Astrocyte (in vitro differentiated cells and primary cell): Measurements from ENCODE around the gene STUB1. TPM values are rescaled to one million over a fixed set of nuclear protein-coding genes. Genes with fewer than 3 reads are reported as not detected.

ENCODE experiments used
- DNase-seq: peaks from one replicate; pipeline ENCODE4 v3.0.0-alpha.2; 2010; ENCODE audit warnings: low read depth
- FAIRE-seq: peaks from 2 replicates; lab custom pipeline; 2011; peaks lifted over from hg19 to GRCh38; lab: Jason Lieb, UNC
- H2AFZ ChIP-seq: 2 replicates; pipeline ENCODE4 v1.6.0; 2012; ENCODE audit warnings: low read depth, low read length, inconsistent platforms
- H3K27ac ChIP-seq: 2 replicates; pipeline ENCODE4 v1.5.1; 2011; ENCODE audit warnings: low read depth, low read length, inconsistent platforms
- H3K27me3 ChIP-seq: 2 replicates; pipeline ENCODE4 v1.6.0; 2011; ENCODE audit warnings: low read length, inconsistent platforms; ENCODE audit not compliant: insufficient read depth
- H3K36me3 ChIP-seq: 2 replicates; pipeline ENCODE4 v1.5.1; 2011; ENCODE audit warnings: low read length, inconsistent platforms; ENCODE audit not compliant: insufficient read depth
- H3K4me1 ChIP-seq: 2 replicates; pipeline ENCODE4 v1.5.1; 2011; ENCODE audit warnings: low read length, inconsistent platforms; ENCODE audit not compliant: insufficient read depth
- H3K4me2 ChIP-seq: 2 replicates; pipeline ENCODE4 v1.6.0; 2012; ENCODE audit warnings: low read length, inconsistent platforms
- H3K4me3 ChIP-seq: 2 replicates; pipeline ENCODE4 v1.5.1; 2011; ENCODE audit warnings: low read depth, mild to moderate bottlenecking, low read length, inconsistent platforms; ENCODE audit not compliant: insufficient read depth
- H3K79me2 ChIP-seq: 2 replicates; pipeline ENCODE4 v1.6.0; 2012; ENCODE audit warnings: mild to moderate bottlenecking, low read length, inconsistent platforms; ENCODE audit not compliant: insufficient read depth
- H3K9ac ChIP-seq: 2 replicates; pipeline ENCODE4 v1.6.0; 2012; ENCODE audit warnings: mild to moderate bottlenecking, low read length, inconsistent platforms
- H3K9me3 ChIP-seq: 2 replicates; pipeline ENCODE4 v1.5.1; 2012; ENCODE audit warnings: low read depth, mild to moderate bottlenecking, low read length, inconsistent platforms; ENCODE audit not compliant: insufficient read depth
- H4K20me1 ChIP-seq: 2 replicates; pipeline ENCODE4 v1.6.0; 2012; ENCODE audit warnings: low read length, inconsistent platforms; ENCODE audit not compliant: insufficient read depth
- H3K27ac Mint-ChIP-seq: one replicate; pipeline ENCODE4 v1.8.0; 2021; ENCODE audit warnings: mild to moderate bottlenecking, mixed read lengths; ENCODE audit not compliant: unreplicated experiment
- H3K27me3 Mint-ChIP-seq: one replicate; pipeline ENCODE4 v1.8.0; 2021; ENCODE audit warnings: low read depth, mixed read lengths; ENCODE audit not compliant: unreplicated experiment
- H3K36me3 Mint-ChIP-seq: one replicate; pipeline ENCODE4 v1.8.0; 2021; ENCODE audit warnings: low read depth, mixed read lengths; ENCODE audit not compliant: unreplicated experiment
- H3K4me1 Mint-ChIP-seq: one replicate; pipeline ENCODE4 v1.8.0; 2021; ENCODE audit warnings: low read depth, mixed read lengths; ENCODE audit not compliant: unreplicated experiment
- H3K4me3 Mint-ChIP-seq: one replicate; pipeline ENCODE4 v1.8.0; 2021; ENCODE audit warnings: mild to moderate bottlenecking, moderate library complexity, mixed read lengths; ENCODE audit not compliant: unreplicated experiment
- H3K9me3 Mint-ChIP-seq: one replicate; pipeline ENCODE4 v1.8.0; 2021; ENCODE audit warnings: mild to moderate bottlenecking, mixed read lengths; ENCODE audit not compliant: unreplicated experiment
- EZH2 ChIP-seq: IDR thresholded peaks from 2 replicates; pipeline ENCODE4 v1.6.1; 2012; ENCODE audit warnings: mild to moderate bottlenecking, low read length, inconsistent platforms; ENCODE audit not compliant: insufficient read depth
- total RNA-seq: library from RNA; stranded (reverse); gene quantifications from 2 replicates; pipeline ENCODE4 v1.2.1, GENCODE V29; 2021
- TF ChIP-seq, protein P1 (sequence below): IDR thresholded peaks from 2 replicates; pipeline ENCODE4 v1.5.1; 2011; ENCODE audit warnings: low read depth, mild to moderate bottlenecking, inconsistent platforms, low read length, moderate library complexity; ENCODE audit not compliant: insufficient read depth

The STUB1 gene
- total RNA-seq, 1 donor from 2014 or later, result 140 TPM

DNA sequence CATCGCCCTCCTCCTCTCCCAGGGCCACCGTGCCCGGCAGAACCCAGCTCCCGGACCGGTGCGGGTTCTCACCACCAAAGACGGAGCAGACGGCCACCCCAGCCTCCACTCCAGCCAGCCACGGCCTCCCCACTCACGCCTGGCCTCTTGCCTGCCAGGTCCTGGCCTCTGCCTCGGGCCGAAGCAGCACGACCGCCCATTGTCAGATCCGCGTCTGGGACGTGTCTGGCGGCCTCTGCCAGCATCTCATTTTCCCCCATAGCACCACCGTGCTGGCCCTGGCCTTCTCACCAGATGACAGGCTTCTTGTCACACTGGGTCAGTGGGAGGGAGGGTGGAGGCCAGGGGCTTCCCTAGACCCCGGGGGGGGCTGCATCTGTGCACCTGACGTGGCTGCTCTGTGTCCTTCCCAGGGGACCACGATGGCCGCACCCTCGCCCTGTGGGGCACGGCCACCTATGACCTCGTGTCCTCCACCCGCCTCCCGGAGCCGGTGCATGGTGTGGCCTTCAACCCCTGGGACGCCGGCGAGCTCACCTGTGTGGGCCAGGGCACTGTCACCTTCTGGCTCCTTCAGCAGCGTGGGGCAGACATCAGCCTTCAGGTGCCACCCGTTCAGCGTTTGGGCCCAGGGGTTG is 18.9 kb upstream of the STUB1 start:
- FAIRE-seq (no peak), DNase-seq (no peak)
- Histone ChIP-seq H3K9me3 (no peaks in the 10 kb centered on the region), H3K4me3 (no peak overlapping the region), H3K27me3 (no peaks in the 10 kb centered on the region), H2AFZ (no peak overlapping the region), H4K20me1 (no peaks in the 10 kb centered on the region), H3K36me3 (no peaks in the 10 kb centered on the region), H3K27ac (no peak overlapping the region), H3K4me1 (no peaks in the 10 kb centered on the region), H3K79me2 (no peaks in the 10 kb centered on the region), H3K9ac (no peak overlapping the region), H3K4me2 (no peak overlapping the region)
- no peaks in the 10 kb centered on the region for H3K9me3 Mint-ChIP-seq
- TF ChIP-seq, protein P1, sequence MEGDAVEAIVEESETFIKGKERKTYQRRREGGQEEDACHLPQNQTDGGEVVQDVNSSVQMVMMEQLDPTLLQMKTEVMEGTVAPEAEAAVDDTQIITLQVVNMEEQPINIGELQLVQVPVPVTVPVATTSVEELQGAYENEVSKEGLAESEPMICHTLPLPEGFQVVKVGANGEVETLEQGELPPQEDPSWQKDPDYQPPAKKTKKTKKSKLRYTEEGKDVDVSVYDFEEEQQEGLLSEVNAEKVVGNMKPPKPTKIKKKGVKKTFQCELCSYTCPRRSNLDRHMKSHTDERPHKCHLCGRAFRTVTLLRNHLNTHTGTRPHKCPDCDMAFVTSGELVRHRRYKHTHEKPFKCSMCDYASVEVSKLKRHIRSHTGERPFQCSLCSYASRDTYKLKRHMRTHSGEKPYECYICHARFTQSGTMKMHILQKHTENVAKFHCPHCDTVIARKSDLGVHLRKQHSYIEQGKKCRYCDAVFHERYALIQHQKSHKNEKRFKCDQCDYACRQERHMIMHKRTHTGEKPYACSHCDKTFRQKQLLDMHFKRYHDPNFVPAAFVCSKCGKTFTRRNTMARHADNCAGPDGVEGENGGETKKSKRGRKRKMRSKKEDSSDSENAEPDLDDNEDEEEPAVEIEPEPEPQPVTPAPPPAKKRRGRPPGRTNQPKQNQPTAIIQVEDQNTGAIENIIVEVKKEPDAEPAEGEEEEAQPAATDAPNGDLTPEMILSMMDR, result no peak
- TF ChIP-seq EZH2, result no peak
- no peaks in the 10 kb centered on the region for H3K27me3 Mint-ChIP-seq
- H3K4me1 Mint-ChIP-seq, result no peaks in the 10 kb centered on the region
- H3K4me3 Mint-ChIP-seq, result peak overlapping the region; percentile 5
- no peak overlapping the region for H3K27ac Mint-ChIP-seq
- H3K36me3 Mint-ChIP-seq, result peaks cover 2% of the 10 kb centered on the region

DNA sequence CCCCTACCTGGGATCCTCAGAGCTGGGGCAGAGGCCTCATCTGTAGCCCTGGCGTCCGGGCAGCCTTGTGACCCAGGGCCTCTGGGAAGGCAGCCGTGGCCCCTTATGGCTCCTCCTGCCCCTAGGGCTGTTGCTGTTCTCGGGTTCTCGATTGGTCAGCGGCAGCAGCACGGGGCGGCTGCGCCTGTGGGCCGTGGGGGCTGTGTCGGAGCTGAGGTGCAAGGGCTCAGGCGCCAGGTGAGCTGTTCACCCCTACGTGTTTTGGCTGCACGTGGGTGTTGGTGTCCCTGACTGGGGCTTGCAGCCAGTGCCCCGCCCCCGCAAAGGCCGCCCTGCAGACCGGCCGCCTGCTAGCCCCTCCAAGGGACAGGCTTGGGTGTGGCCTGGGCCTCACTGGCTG is 18.1 kb upstream of the STUB1 start:
- Histone ChIP-seq H3K4me3 (no peak overlapping the region), H3K27me3 (no peaks in the 10 kb centered on the region), H4K20me1 (no peaks in the 10 kb centered on the region), H3K9me3 (no peaks in the 10 kb centered on the region), H3K79me2 (no peaks in the 10 kb centered on the region), H3K4me2 (no peak overlapping the region), H3K9ac (no peak overlapping the region), H3K27ac (no peak overlapping the region), H3K36me3 (no peaks in the 10 kb centered on the region), H3K4me1 (no peaks in the 10 kb centered on the region), H2AFZ (no peak overlapping the region)
- peaks cover 2% of the 10 kb centered on the region for H3K36me3 Mint-ChIP-seq
- TF ChIP-seq, protein P1, result no peak
- no peak for TF ChIP-seq EZH2
- FAIRE-seq (no peak), DNase-seq (no peak)
- H3K27me3 Mint-ChIP-seq, result no peaks in the 10 kb centered on the region
- no peak overlapping the region for H3K27ac Mint-ChIP-seq
- H3K9me3 Mint-ChIP-seq, result no peaks in the 10 kb centered on the region
- no peak overlapping the region for H3K4me3 Mint-ChIP-seq
- no peaks in the 10 kb centered on the region for H3K4me1 Mint-ChIP-seq

DNA sequence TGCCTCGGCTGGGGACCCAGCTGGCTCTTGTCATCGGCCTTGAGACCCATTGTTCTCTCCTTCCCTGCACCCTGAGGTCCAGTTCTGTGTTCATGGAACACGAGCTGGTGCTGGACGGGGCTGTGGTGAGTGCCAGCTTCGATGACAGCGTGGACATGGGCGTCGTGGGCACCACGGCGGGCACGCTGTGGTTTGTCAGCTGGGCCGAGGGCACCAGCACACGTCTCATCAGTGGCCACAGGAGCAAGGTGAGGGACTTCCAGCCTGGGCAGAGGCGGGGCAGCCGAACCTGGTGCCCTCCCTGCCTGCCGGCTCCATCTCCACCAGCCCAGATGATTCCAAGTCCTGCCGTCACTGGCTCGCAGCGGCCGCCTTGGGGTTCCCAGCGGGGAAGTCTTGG is 17.6 kb upstream of the STUB1 start:
- Histone ChIP-seq H3K79me2 (no peaks in the 10 kb centered on the region), H4K20me1 (no peaks in the 10 kb centered on the region), H2AFZ (no peak overlapping the region), H3K4me2 (no peak overlapping the region), H3K27me3 (no peaks in the 10 kb centered on the region), H3K9me3 (no peaks in the 10 kb centered on the region), H3K4me1 (no peaks in the 10 kb centered on the region), H3K4me3 (no peak overlapping the region), H3K36me3 (no peaks in the 10 kb centered on the region), H3K27ac (no peak overlapping the region), H3K9ac (no peak overlapping the region)
- TF ChIP-seq EZH2, result no peak
- TF ChIP-seq, protein P1, result no peak
- DNase-seq (no peak), FAIRE-seq (no peak)
- no peaks in the 10 kb centered on the region for H3K27me3 Mint-ChIP-seq
- no peak overlapping the region for H3K27ac Mint-ChIP-seq
- H3K36me3 Mint-ChIP-seq, result peaks cover 2% of the 10 kb centered on the region
- no peaks in the 10 kb centered on the region for H3K9me3 Mint-ChIP-seq
- H3K4me3 Mint-ChIP-seq, result no peak overlapping the region
- H3K4me1 Mint-ChIP-seq, result no peaks in the 10 kb centered on the region
